ENCODE data around the gene ZNF782.
"Not testable (repeated sequence)": the region's sequence is repeated elsewhere in the genome, so short reads cannot be mapped to it uniquely, and the experiment has no call there.

Gene ZNF782

DNA sequence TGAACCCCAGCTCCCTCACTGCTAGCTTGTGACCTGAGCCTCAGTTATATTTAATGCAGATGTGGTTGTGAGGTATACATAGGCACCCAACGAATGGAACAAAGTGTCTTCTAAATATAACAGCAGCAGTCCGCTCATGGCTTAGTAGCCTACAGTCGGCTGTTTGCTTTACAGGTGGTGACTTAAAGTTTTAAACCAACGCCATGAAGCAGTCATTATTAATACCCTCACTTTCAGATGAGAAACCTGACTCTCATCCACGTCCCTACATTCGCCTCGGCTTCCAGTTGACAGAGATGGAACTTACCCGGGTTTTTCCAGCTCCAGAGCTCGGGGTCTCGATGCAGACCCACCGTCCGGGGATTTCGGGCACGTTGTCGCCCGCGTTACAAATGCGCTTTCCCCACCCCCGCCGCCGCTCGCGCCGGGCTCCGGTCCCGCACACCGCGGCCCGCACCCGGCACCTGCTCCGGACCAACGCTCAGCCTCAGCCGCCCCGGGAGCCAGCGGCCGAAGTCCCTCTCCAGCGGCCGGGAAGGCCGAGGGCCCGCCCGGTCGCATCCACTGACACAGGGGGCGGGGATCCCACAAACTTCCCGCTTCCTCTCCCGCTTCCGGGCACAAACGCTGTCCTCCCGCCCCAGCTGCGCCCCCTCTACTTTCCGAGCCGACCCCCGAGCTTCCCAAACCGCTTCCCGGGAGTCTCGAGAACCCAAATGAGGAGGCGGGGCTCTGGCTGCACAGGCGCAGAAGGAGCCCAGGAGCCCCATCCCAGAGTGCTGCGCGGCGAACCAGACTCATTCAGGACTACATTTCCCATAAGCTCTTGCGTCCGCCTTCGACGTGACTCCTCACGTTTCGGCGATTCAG, at the start of gene ZNF782:
Gene ZNF782 (minus strand): TSS at position 734 of the 870 bp plus-strand sequence. CDS start 2,553 bp downstream, outside the sequence.
- Histone ChIP-seq H3K4me3 (ENCODE audit: low read depth in 1 of 2, low read length in 2 of 2) (peak within 1 kb of the TSS; percentile 88 to 90), H3K9ac (ENCODE audit: low read length) (peak within 1 kb of the TSS; percentile 35), H3K27me3 (ENCODE audit: control insufficient read depth in 1 of 2, insufficient read depth in 2 of 2, low read length in 2 of 2) (no peaks in the 10 kb centered on the region), H3K4me1 (ENCODE audit: insufficient read depth, low read length) (peaks cover 21% of the 10 kb centered on the region), H3K36me3 (ENCODE audit: insufficient read depth, low read length) (no peaks in the 10 kb centered on the region), H3K27ac (ENCODE audit: low read depth, low read length) (peak within 1 kb of the TSS; percentile 76), H3K9me3 (ENCODE audit: low read length) (no peaks in the 10 kb centered on the region)

DNA sequence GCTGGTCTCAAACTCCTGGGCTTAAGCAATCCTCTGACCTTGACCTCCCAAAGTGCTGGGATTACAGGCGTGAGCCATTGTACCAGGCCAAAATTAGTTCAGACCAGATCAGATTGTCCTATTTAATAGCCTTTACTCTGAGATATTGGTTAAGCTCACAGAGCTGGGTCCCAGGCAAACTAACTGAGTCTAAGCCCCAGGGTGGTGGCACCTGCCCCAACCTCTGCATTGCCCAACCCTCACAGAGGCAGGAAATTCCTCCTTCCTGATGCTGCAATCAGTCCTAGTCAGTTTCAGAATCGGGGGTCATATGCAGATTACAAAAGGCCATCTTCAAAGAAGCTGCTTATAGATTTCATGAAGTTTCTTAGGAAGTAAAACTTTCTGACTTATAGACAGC, 45.7 kb upstream of the ZNF782 start:
- not testable (repeated sequence) for H3K9ac ChIP-seq (ENCODE audit: low read length); H3K4me3 ChIP-seq (ENCODE audit: low read depth in 1 of 2, low read length in 2 of 2); H3K9me3 ChIP-seq (ENCODE audit: low read length); H3K27me3 ChIP-seq (ENCODE audit: control insufficient read depth in 1 of 2, insufficient read depth in 2 of 2, low read length in 2 of 2); H3K27ac ChIP-seq (ENCODE audit: low read depth, low read length); H3K4me1 ChIP-seq (ENCODE audit: insufficient read depth, low read length); H3K36me3 ChIP-seq (ENCODE audit: insufficient read depth, low read length)

GRCh38 chr9:96892131-96892530, 37.8 kb upstream of the ZNF782 start:
- Histone ChIP-seq H3K27me3 (ENCODE audit: control insufficient read depth in 1 of 2, insufficient read depth in 2 of 2, low read length in 2 of 2) (no peaks in the 10 kb centered on the region), H3K4me3 (ENCODE audit: low read depth in 1 of 2, low read length in 2 of 2) (no peak overlapping the region), H3K9ac (ENCODE audit: low read length) (no peak overlapping the region), H3K4me1 (ENCODE audit: insufficient read depth, low read length) (no peaks in the 10 kb centered on the region), H3K9me3 (ENCODE audit: low read length) (no peaks in the 10 kb centered on the region), H3K27ac (ENCODE audit: low read depth, low read length) (no peak overlapping the region), H3K36me3 (ENCODE audit: insufficient read depth, low read length) (peaks cover 5% of the 10 kb centered on the region)

GRCh38 chr9:96888591-96888990, 34.3 kb upstream of the ZNF782 start:
- Histone ChIP-seq H3K4me3 (ENCODE audit: low read depth in 1 of 2, low read length in 2 of 2) (no peak overlapping the region), H3K27me3 (ENCODE audit: control insufficient read depth in 1 of 2, insufficient read depth in 2 of 2, low read length in 2 of 2) (no peaks in the 10 kb centered on the region), H3K4me1 (ENCODE audit: insufficient read depth, low read length) (no peaks in the 10 kb centered on the region), H3K9me3 (ENCODE audit: low read length) (no peaks in the 10 kb centered on the region), H3K36me3 (ENCODE audit: insufficient read depth, low read length) (no peaks in the 10 kb centered on the region), H3K9ac (ENCODE audit: low read length) (no peak overlapping the region), H3K27ac (ENCODE audit: low read depth, low read length) (no peak overlapping the region)

GRCh38 chr9:96885424-96885823, 31.1 kb upstream of the ZNF782 start:
- no peaks in the 10 kb centered on the region for H3K9me3 ChIP-seq (ENCODE audit: low read length)
- no peak overlapping the region for H3K4me3 ChIP-seq (ENCODE audit: low read depth in 1 of 2, low read length in 2 of 2)
- no peaks in the 10 kb centered on the region for H3K27me3 ChIP-seq (ENCODE audit: control insufficient read depth in 1 of 2, insufficient read depth in 2 of 2, low read length in 2 of 2)
- H3K36me3 ChIP-seq (ENCODE audit: insufficient read depth, low read length) = no peaks in the 10 kb centered on the region
- no peak overlapping the region for H3K9ac ChIP-seq (ENCODE audit: low read length)
- H3K27ac ChIP-seq (ENCODE audit: low read depth, low read length) = no peak overlapping the region
- no peaks in the 10 kb centered on the region for H3K4me1 ChIP-seq (ENCODE audit: insufficient read depth, low read length)

DNA sequence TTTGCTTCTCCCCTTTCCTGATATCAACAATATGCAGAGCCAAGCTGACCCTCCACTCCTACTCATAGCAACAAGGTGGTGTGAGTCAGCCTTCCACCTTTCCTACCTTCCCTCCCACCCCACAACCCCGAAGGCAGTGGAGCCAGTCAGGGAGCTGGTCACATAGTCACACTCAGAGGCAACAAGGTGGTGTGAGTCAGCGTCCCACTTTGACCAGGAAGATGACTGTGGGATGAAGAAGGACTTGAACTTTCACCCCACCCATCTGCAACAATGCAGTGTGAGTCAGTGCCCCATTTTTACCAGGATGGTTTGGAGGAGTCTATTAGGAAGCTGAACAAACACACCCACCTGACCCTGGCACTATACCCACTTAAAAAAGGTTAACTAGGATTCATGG, 30.1 kb upstream of the ZNF782 start:
- Histone ChIP-seq H3K9me3 (ENCODE audit: low read length) (no peaks in the 10 kb centered on the region), H3K9ac (ENCODE audit: low read length) (no peak overlapping the region), H3K27me3 (ENCODE audit: control insufficient read depth in 1 of 2, insufficient read depth in 2 of 2, low read length in 2 of 2) (no peaks in the 10 kb centered on the region), H3K4me1 (ENCODE audit: insufficient read depth, low read length) (no peaks in the 10 kb centered on the region), H3K27ac (ENCODE audit: low read depth, low read length) (no peak overlapping the region), H3K36me3 (ENCODE audit: insufficient read depth, low read length) (no peaks in the 10 kb centered on the region), H3K4me3 (ENCODE audit: low read depth in 1 of 2, low read length in 2 of 2) (no peak overlapping the region)

GRCh38 chr9:96883922-96884321, 29.6 kb upstream of the ZNF782 start:
- Histone ChIP-seq H3K27ac (ENCODE audit: low read depth, low read length) (no peak overlapping the region), H3K36me3 (ENCODE audit: insufficient read depth, low read length) (no peaks in the 10 kb centered on the region), H3K4me1 (ENCODE audit: insufficient read depth, low read length) (no peaks in the 10 kb centered on the region), H3K9me3 (ENCODE audit: low read length) (no peaks in the 10 kb centered on the region), H3K4me3 (ENCODE audit: low read depth in 1 of 2, low read length in 2 of 2) (no peak overlapping the region), H3K9ac (ENCODE audit: low read length) (no peak overlapping the region), H3K27me3 (ENCODE audit: control insufficient read depth in 1 of 2, insufficient read depth in 2 of 2, low read length in 2 of 2) (no peaks in the 10 kb centered on the region)

GRCh38 chr9:96877269-96877668, 23.0 kb upstream of the ZNF782 start:
- no peaks in the 10 kb centered on the region for H3K36me3 ChIP-seq (ENCODE audit: insufficient read depth, low read length)
- no peak overlapping the region for H3K4me3 ChIP-seq (ENCODE audit: low read depth in 1 of 2, low read length in 2 of 2)
- H3K9me3 ChIP-seq (ENCODE audit: low read length) = no peaks in the 10 kb centered on the region
- peaks cover 10 to 37% of the 10 kb centered on the region in 2 donors for H3K27me3 ChIP-seq (ENCODE audit: control insufficient read depth in 1 of 2, insufficient read depth in 2 of 2, low read length in 2 of 2)
- H3K27ac ChIP-seq (ENCODE audit: low read depth, low read length) = no peak overlapping the region
- peaks cover 11% of the 10 kb centered on the region for H3K4me1 ChIP-seq (ENCODE audit: insufficient read depth, low read length)
- no peak overlapping the region for H3K9ac ChIP-seq (ENCODE audit: low read length)

DNA sequence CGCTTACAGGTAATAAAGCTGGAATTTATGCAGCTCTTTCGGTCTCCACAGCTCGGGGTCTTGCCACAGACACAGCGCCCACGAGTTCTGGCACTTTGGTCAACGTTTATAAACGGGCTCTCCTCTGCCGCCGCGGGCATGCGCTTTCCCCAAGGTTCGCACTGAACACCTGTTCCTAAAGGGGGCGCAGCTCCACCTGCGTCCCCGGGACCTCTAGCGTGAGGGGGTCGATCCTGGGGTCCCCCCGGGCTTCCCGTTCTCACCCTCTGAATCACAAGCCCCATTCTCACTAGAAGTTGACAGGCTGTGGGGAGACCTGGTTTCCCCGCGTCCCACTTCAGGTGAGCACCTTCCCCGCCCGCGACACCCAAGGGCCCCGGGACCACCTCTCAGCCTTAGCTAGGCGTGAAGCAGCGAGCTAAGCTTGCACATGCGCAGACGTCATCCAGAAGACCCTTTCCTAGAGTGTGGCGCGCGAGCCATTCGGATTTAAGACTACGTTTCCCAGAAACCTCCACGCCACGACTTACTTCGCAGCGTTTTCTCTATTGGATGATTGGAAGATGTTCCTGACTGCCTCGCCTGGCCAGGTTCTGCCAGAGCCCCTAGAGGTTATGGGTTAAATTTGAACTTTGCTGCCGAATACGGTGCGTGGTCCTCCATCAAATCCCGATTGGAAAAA, 21.3 kb upstream of the ZNF782 start:
- Histone ChIP-seq H3K9ac (ENCODE audit: low read length) (no peak overlapping the region), H3K27ac (ENCODE audit: low read depth, low read length) (no peak overlapping the region)

DNA sequence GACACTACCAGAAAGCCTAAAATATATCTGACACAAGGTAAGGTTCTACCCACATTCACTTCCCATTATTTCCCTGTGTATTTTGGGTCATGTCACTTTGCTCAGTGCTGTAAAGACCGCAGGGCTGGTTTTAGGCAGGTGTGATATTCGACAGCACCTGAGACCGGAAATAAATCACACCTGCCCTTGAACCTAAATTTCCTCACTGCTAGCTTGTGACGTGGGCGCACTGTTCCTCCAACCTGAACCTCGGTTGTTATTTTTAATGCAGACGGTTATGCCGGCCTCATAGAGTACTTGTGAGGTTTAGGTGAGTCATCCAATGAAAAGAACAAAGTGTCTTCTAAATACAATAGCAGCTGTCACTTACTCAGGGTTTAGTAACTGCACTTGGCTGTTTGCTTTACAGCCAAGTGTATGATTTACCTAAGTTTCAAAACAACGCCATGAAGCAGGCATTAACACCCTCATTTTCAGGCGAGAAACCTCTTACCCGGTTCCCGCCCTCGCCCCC, 20.7 kb upstream of the ZNF782 start:
- Histone ChIP-seq H3K9ac (ENCODE audit: low read length) (no peak overlapping the region), H3K36me3 (ENCODE audit: insufficient read depth, low read length) (no peaks in the 10 kb centered on the region), H3K27me3 (ENCODE audit: control insufficient read depth in 1 of 2, insufficient read depth in 2 of 2, low read length in 2 of 2) (peaks cover 10 to 37% of the 10 kb centered on the region in 2 donors), H3K4me3 (ENCODE audit: low read depth in 1 of 2, low read length in 2 of 2) (no peak overlapping the region), H3K27ac (ENCODE audit: low read depth, low read length) (no peak overlapping the region), H3K4me1 (ENCODE audit: insufficient read depth, low read length) (peaks cover 11% of the 10 kb centered on the region), H3K9me3 (ENCODE audit: low read length) (no peaks in the 10 kb centered on the region)

More for the DNA sequence above, 21.3 kb upstream of the ZNF782 start:
- H3K4me3 ChIP-seq (ENCODE audit: low read depth in 1 of 2, low read length in 2 of 2) = peak overlapping the region; percentile 25 to 32
- peaks cover 10 to 37% of the 10 kb centered on the region in 2 donors for H3K27me3 ChIP-seq (ENCODE audit: control insufficient read depth in 1 of 2, insufficient read depth in 2 of 2, low read length in 2 of 2)
- peaks cover 11% of the 10 kb centered on the region for H3K4me1 ChIP-seq (ENCODE audit: insufficient read depth, low read length)
- no peaks in the 10 kb centered on the region for H3K36me3 ChIP-seq (ENCODE audit: insufficient read depth, low read length)
- H3K9me3 ChIP-seq (ENCODE audit: low read length) = no peaks in the 10 kb centered on the region

DNA sequence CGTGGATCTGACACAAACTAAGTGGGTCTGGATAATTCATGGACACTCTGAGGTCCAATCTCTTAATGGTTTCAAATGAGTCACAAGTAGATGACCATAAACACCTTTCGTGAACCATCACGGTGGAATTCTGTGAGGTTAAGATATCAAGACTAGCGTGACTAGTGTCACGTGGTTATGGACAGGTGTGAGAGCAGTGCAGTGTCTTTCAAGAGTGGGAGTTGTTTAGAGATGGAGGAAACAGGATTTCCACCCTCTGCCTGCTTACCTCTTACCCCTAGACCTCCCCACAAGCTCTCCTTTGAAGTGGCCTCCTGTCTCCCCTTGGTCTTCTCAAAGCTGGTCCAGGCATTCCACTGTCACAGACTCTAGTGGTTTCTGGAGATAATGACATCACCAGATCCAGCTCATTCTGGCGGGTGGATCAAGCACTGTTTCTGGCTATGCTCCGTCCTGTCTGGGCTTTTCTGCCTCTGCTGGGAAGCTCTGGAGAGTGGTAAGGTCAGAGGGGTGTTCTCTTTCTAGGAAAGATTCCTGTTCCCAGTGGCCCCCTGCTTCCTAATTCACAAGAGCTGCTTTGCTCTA, 20.0 kb upstream of the ZNF782 start:
- H3K36me3 ChIP-seq (ENCODE audit: insufficient read depth, low read length) = no peaks in the 10 kb centered on the region
- H3K9ac ChIP-seq (ENCODE audit: low read length) = no peak overlapping the region
- H3K4me3 ChIP-seq (ENCODE audit: low read depth in 1 of 2, low read length in 2 of 2) = no peak overlapping the region
- no peak overlapping the region for H3K27ac ChIP-seq (ENCODE audit: low read depth, low read length)
- no peaks in the 10 kb centered on the region for H3K9me3 ChIP-seq (ENCODE audit: low read length)
- H3K4me1 ChIP-seq (ENCODE audit: insufficient read depth, low read length) = peaks cover 11% of the 10 kb centered on the region
- H3K27me3 ChIP-seq (ENCODE audit: control insufficient read depth in 1 of 2, insufficient read depth in 2 of 2, low read length in 2 of 2) = peaks cover 10 to 37% of the 10 kb centered on the region in 2 donors

Measured in muscle layer of colon (tissue), 2 donors.